ENCODE measurements around the gene TMEM125. TPM values are rescaled to one million over a fixed set of nuclear protein-coding genes. Genes with fewer than 3 reads are reported as not detected.

TMEM125 gene
- under 1 TPM in 4 of 9 donors, not detected in 5; 0.15 to 0.68 (median 0.47) TPM for total RNA-seq
- under 1 TPM; 0.11 to 0.30 TPM for polyA plus RNA-seq
- long read RNA-seq, donor 1, partial matches to known transcripts: 1 of 1 reads
- long read RNA-seq, donor 1, other reads (novel, unspliced or antisense): 0 of 1 reads
- long read RNA-seq, donor 2: 0 reads
- long read RNA-seq, donor 3: 0 reads

DNA sequence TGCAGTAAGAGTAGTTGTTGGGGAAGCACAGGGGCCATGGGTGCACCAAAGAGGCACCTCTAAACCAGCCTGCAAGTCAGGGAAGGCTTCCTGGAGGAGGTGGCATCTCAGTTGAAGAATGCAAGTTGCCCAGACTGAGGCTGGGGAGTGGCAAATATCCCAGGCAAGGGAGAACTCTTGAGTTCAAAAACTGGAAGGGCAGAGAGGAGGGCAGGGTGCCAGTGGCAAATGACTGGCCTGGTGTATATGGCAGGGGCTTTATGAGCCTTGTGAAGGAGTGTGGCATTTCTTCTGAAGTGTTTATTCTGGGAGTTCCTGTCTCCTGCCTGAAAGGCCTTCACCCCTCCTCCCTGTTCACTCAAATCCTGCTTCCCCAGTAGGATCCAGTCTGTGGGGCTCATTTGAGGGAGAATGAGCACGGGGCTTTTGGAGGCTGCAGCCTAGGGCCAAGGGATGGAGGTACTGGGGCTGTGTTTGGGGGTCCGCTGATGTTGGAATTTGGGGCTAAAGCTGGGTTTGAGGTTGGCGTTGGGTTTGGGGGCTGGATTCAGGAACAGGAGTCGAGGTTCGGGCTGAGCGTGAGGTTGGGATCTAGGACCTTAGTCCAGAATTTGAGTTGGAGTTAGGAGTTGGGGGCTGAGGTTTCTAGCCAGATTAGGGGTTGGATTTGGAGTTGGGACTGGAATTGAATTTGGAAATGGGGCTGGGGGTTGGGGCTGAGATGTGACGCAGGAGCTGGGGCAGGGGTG, at the start of gene TMEM125:
TMEM125 (plus strand) TSS at position 357 of the 749 bp plus-strand sequence. CDS start 2,740 bp downstream, outside the sequence.
- DNase-seq: peak in 1 of 5 donors; percentile 3
- WGBS, 4 donors: 86 to 92% (median 89%) methylated on average over 7 of the region's 7 CpGs
- Histone ChIP-seq H3K27ac (no peak within 1 kb of the TSS), H3K27me3 (no peaks in the 10 kb centered on the region), H3K9me3 (no peaks in the 10 kb centered on the region), H3K4me1 (peaks cover 0 to 19% (median 6%) of the 10 kb centered on the region in 12 donors), H3K4me3 (peak within 1 kb of the TSS in 4 of 12 donors; percentile 8 to 31 (median 23)), H3K36me3 (no peaks in the 10 kb centered on the region)
- intact Hi-C loops (cut with DNase I): no loop called here
- no peak for ATAC-seq
- TF ChIP-seq POLR2A (IDR thresholded peaks at IDR 0.05): no peak
- TF ChIP-seq, protein P1, sequence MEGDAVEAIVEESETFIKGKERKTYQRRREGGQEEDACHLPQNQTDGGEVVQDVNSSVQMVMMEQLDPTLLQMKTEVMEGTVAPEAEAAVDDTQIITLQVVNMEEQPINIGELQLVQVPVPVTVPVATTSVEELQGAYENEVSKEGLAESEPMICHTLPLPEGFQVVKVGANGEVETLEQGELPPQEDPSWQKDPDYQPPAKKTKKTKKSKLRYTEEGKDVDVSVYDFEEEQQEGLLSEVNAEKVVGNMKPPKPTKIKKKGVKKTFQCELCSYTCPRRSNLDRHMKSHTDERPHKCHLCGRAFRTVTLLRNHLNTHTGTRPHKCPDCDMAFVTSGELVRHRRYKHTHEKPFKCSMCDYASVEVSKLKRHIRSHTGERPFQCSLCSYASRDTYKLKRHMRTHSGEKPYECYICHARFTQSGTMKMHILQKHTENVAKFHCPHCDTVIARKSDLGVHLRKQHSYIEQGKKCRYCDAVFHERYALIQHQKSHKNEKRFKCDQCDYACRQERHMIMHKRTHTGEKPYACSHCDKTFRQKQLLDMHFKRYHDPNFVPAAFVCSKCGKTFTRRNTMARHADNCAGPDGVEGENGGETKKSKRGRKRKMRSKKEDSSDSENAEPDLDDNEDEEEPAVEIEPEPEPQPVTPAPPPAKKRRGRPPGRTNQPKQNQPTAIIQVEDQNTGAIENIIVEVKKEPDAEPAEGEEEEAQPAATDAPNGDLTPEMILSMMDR (IDR thresholded peaks at IDR 0.05): no peak

DNA sequence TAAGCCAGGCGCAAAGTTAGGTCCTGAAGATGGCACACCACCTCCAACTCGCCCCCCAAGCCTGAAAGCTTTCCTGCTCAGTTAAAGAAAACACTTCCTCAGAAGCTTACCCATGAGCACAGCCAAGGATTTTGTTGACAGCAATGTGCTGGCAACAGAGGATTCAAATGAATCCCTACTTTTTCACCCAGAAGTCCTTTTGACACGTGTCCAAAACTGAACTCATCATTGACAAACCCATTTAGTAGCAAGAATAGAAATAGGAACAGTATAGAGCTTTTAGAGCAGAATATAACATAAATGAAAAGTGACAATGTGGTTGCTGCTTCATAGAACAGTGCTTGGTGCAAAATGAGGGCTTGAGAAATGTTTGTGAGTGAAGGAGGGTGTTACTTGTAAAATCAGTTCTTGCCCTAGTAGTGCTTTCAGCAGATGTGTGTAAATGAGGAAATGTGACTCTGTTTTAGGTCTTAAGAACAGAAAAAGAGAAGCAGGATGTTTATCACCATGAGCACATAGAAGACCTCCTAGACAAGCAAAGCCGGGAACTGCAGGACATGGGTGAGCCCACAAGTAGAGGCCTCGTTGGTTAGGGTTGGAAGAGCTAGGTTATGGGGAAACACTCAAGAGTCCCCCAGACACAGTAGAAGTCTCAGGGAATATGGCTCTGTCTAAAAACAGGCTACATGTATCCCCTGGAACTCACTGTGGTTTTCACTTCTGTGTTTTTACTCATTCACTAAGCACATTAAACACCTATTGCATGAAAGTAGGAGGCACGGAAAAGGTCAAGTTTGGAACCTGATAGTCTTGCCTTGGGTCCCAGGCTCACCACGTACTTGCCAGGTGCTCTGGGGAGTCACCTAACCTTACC, 48.6 kb upstream of the TMEM125 start:
- Histone ChIP-seq H3K27ac (no peak overlapping the region), H3K4me1 (no peaks in the 10 kb centered on the region), H3K4me3 (no peak overlapping the region), H3K36me3 (no peaks in the 10 kb centered on the region), H3K9me3 (no peaks in the 10 kb centered on the region), H3K27me3 (no peaks in the 10 kb centered on the region)
- no peak for ATAC-seq
- no peak for DNase-seq
- TF ChIP-seq, protein P1 (IDR thresholded peaks at IDR 0.05): no peak
- no peak for TF ChIP-seq POLR2A (IDR thresholded peaks at IDR 0.05)
- 73 to 80% (median 75%) methylated on average over 7 of the region's 7 CpGs for WGBS, 4 donors
- intact Hi-C loops (cut with DNase I): loop anchor here in 1 of 10 donors (10.0 kb wide), 1 partner anchor 304 kb away; no protein-coding TSS in a partner anchor

DNA sequence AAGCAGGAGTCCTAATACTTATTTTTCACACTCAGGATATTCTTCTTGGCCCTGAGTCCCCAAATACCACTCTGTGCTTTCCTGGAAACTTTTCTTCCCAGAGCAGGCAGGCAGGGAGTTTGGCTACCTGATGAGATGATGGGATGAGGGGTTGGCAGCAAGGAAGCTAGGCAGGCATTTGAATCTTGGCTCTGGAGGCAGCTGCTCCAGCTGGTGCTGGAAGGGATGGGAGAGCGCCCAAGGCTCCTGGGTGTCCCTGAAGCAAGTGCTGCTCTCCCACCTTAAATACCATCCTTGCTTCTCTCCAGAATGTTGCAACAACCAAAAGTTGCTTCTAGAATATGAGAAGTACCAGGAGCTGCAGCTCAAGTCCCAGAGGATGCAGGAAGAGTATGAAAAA, 48.0 kb upstream of the TMEM125 start:
- TF ChIP-seq, protein P1 (IDR thresholded peaks at IDR 0.05): no peak
- TF ChIP-seq POLR2A (IDR thresholded peaks at IDR 0.05): no peak
- Histone ChIP-seq H3K27ac (no peak overlapping the region), H3K27me3 (no peaks in the 10 kb centered on the region), H3K4me3 (no peak overlapping the region), H3K9me3 (no peaks in the 10 kb centered on the region), H3K4me1 (no peaks in the 10 kb centered on the region), H3K36me3 (no peaks in the 10 kb centered on the region)
- intact Hi-C loops (cut with DNase I): loop anchor here in 1 of 10 donors (10.0 kb wide), 1 partner anchor 303 kb away; no protein-coding TSS in a partner anchor
- 80 to 97% (median 94%) methylated on average over 1 of the region's 1 CpG for WGBS, 4 donors
- ATAC-seq (no peak), DNase-seq (no peak)

Measured in heart left ventricle (tissue), 16 donors.